ENCODE results near the gene APOBEC3A.
"Not testable (repeated sequence)": the region's sequence is repeated elsewhere in the genome, so short reads cannot be mapped to it uniquely, and the experiment has no call there.

- TF ChIP-seq, protein P1, sequence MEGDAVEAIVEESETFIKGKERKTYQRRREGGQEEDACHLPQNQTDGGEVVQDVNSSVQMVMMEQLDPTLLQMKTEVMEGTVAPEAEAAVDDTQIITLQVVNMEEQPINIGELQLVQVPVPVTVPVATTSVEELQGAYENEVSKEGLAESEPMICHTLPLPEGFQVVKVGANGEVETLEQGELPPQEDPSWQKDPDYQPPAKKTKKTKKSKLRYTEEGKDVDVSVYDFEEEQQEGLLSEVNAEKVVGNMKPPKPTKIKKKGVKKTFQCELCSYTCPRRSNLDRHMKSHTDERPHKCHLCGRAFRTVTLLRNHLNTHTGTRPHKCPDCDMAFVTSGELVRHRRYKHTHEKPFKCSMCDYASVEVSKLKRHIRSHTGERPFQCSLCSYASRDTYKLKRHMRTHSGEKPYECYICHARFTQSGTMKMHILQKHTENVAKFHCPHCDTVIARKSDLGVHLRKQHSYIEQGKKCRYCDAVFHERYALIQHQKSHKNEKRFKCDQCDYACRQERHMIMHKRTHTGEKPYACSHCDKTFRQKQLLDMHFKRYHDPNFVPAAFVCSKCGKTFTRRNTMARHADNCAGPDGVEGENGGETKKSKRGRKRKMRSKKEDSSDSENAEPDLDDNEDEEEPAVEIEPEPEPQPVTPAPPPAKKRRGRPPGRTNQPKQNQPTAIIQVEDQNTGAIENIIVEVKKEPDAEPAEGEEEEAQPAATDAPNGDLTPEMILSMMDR (conservative IDR thresholded peaks at IDR 0.05; ENCODE audit: low read depth, low read length): not testable (repeated sequence)
- not testable (repeated sequence) for TF ChIP-seq CHD1 (IDR thresholded peaks at IDR 0.05; ENCODE audit: low read depth, low read length); MXI1 (IDR thresholded peaks at IDR 0.05; ENCODE audit: borderline replicate concordance, low read depth, low read length); POLR2A (IDR thresholded peaks at IDR 0.05; ENCODE audit: low read depth, low read length)
These were observed 11.6 kb upstream of the APOBEC3A start for GRCh38 chr22:38945706-38946338.
